Measurements from ENCODE around the gene ZSWIM5.

ZSWIM5 gene

GRCh38 chr1:45225598-45225997 is 19.2 kb upstream of the ZSWIM5 start:
- TF ChIP-seq REST (IDR thresholded peaks at IDR 0.05; ENCODE audit: insufficient read depth in 1 of 2, low read depth in 2 of 2, low read length in 2 of 2), result no peak
- no peak for TF ChIP-seq SIN3A (IDR thresholded peaks at IDR 0.05; ENCODE audit: borderline replicate concordance, insufficient read depth, low read length)
- no peak for TF ChIP-seq TAF1 (IDR thresholded peaks at IDR 0.05; ENCODE audit: borderline replicate concordance, insufficient read depth, low read length)
- no peak for TF ChIP-seq FOXP2 (optimal IDR thresholded peaks at IDR 0.05; ENCODE audit: borderline replicate concordance, extremely low read depth, extremely low read length, insufficient read depth)
- TF ChIP-seq POLR2AphosphoS5 (IDR thresholded peaks at IDR 0.05; ENCODE audit: low read depth, low read length), result no peak

- TF ChIP-seq FOXP2 (optimal IDR thresholded peaks at IDR 0.05; ENCODE audit: borderline replicate concordance, extremely low read depth, extremely low read length, insufficient read depth), result no peak
- TF ChIP-seq POLR2AphosphoS5 (IDR thresholded peaks at IDR 0.05; ENCODE audit: low read depth, low read length), result no peak
- no peak for TF ChIP-seq SIN3A (IDR thresholded peaks at IDR 0.05; ENCODE audit: borderline replicate concordance, insufficient read depth, low read length)
- no peak for TF ChIP-seq REST (IDR thresholded peaks at IDR 0.05; ENCODE audit: insufficient read depth in 1 of 2, low read depth in 2 of 2, low read length in 2 of 2)
- TF ChIP-seq TAF1 (IDR thresholded peaks at IDR 0.05; ENCODE audit: borderline replicate concordance, insufficient read depth, low read length), result no peak
Measured at GRCh38 chr1:45221716-45222115, 15.3 kb upstream of the ZSWIM5 start.

- no peak for TF ChIP-seq POLR2AphosphoS5 (IDR thresholded peaks at IDR 0.05; ENCODE audit: low read depth, low read length)
- no peak for TF ChIP-seq TAF1 (IDR thresholded peaks at IDR 0.05; ENCODE audit: borderline replicate concordance, insufficient read depth, low read length)
- no peak for TF ChIP-seq REST (IDR thresholded peaks at IDR 0.05; ENCODE audit: insufficient read depth in 1 of 2, low read depth in 2 of 2, low read length in 2 of 2)
- no peak for TF ChIP-seq SIN3A (IDR thresholded peaks at IDR 0.05; ENCODE audit: borderline replicate concordance, insufficient read depth, low read length)
- no peak for TF ChIP-seq FOXP2 (optimal IDR thresholded peaks at IDR 0.05; ENCODE audit: borderline replicate concordance, extremely low read depth, extremely low read length, insufficient read depth)
Measured at GRCh38 chr1:45216861-45217260, 10.5 kb upstream of the ZSWIM5 start.

GRCh38 chr1:45216200-45216541 is 9.8 kb upstream of the ZSWIM5 start:
- TF ChIP-seq SIN3A (IDR thresholded peaks at IDR 0.05; ENCODE audit: borderline replicate concordance, insufficient read depth, low read length) (no peak), REST (IDR thresholded peaks at IDR 0.05; ENCODE audit: insufficient read depth in 1 of 2, low read depth in 2 of 2, low read length in 2 of 2) (no peak), FOXP2 (optimal IDR thresholded peaks at IDR 0.05; ENCODE audit: borderline replicate concordance, extremely low read depth, extremely low read length, insufficient read depth) (no peak), TAF1 (IDR thresholded peaks at IDR 0.05; ENCODE audit: borderline replicate concordance, insufficient read depth, low read length) (no peak), POLR2AphosphoS5 (IDR thresholded peaks at IDR 0.05; ENCODE audit: low read depth, low read length) (no peak)

Measured in PFSK-1 (cell line).